ENCODE results near the gene UBAC2. TPM values are rescaled to one million over a fixed set of nuclear protein-coding genes. Genes with fewer than 3 reads are reported as not detected.

UBAC2 gene
- total RNA-seq, 2 donors from 2014 or later, result 74.2 to 75.3 TPM

- peak; percentile 23 for ATAC-seq
- peak; percentile 28 to 54 (median 38) for DNase-seq
- no peaks in the 10 kb centered on the region for H3K9me3 ChIP-seq (ENCODE audit: control insufficient read depth, low read length, poor library complexity, severe bottlenecking)
- Mint-ChIP-seq H3K4me3 (peak overlapping the region; percentile 99), H3K27ac (peak overlapping the region; percentile 98), H3K27me3 (no peaks in the 10 kb centered on the region), H3K4me1 (peaks cover 60% of the 10 kb centered on the region), H3K36me3 (ENCODE audit: low read depth) (peaks cover 22% of the 10 kb centered on the region)
Measured at GRCh38 chr13:99303863-99304521, 103.3 kb downstream of the UBAC2 start.

DNA sequence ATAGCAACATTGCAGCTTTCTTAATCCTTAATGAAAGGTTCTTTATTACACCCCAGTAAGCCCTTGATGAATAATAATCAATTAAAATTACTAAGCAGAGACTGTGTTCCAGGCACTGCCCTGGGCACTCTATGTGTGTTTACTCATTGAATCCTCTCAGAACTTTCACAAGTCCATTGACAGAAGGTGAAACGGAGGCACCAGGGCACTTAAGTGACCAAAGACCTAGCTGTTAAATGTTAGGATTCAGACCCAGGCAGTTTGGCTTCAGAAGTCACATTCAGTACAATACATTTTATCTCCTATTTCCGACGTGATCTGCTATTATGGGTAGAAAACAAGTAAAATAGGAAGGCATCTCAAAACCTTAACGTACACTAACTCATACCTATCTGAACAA is 103.9 kb downstream of the UBAC2 start:
- H3K9me3 ChIP-seq (ENCODE audit: control insufficient read depth, low read length, poor library complexity, severe bottlenecking), result no peaks in the 10 kb centered on the region
- DNase-seq (no peak), ATAC-seq (no peak)
- no peaks in the 10 kb centered on the region for H3K27me3 Mint-ChIP-seq
- H3K4me1 Mint-ChIP-seq, result peaks cover 59% of the 10 kb centered on the region
- H3K4me3 Mint-ChIP-seq, result peak overlapping the region; percentile 99
- H3K27ac Mint-ChIP-seq, result peak overlapping the region; percentile 98
- H3K36me3 Mint-ChIP-seq (ENCODE audit: low read depth), result peaks cover 22% of the 10 kb centered on the region

DNA sequence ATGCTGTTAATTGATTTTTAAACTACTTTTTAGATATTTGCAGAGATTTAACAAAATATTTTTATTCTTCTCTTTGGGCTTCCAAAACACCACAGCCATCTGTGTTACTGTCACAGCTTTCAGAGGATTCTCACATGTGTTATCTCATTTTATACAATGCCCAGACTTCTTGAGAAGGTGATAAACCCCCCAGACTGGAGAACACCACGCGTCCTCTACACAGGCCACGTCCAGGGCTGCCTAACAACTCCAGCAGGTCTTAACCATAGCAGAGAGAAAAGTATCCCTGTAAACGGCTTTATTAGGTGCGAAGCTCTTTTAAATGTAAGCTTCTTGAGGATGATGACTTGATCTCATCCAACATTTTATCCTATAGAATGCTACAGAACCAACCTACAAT is 104.5 kb downstream of the UBAC2 start:
- Mint-ChIP-seq H3K4me3 (peak overlapping the region; percentile 99), H3K27me3 (no peaks in the 10 kb centered on the region), H3K4me1 (peaks cover 58% of the 10 kb centered on the region), H3K36me3 (ENCODE audit: low read depth) (peaks cover 22% of the 10 kb centered on the region), H3K27ac (peak overlapping the region; percentile 98)
- DNase-seq (no peak), ATAC-seq (no peak)
- no peaks in the 10 kb centered on the region for H3K9me3 ChIP-seq (ENCODE audit: control insufficient read depth, low read length, poor library complexity, severe bottlenecking)

DNA sequence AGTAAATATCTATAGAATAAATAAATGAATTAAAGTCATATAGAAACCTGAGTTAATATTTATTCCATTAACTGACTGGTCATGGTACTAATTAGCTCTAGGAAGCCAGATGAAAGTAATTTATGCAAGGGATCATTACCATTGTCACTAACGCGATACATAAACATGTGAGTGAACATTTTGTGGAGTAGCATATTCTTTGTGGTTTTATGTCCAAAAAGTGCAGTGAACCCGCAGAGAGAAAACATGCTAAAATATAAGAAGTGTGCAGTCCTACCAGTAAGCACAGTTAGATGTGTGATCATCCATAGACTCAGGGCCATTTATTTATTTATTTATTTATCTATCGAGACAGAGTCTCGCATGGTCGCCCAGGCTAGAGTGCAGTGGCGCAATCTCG is 104.9 kb downstream of the UBAC2 start:
- no peak for ATAC-seq
- no peak for DNase-seq
- H3K9me3 ChIP-seq (ENCODE audit: control insufficient read depth, low read length, poor library complexity, severe bottlenecking), result no peaks in the 10 kb centered on the region
- H3K4me1 Mint-ChIP-seq, result peaks cover 57% of the 10 kb centered on the region
- no peaks in the 10 kb centered on the region for H3K27me3 Mint-ChIP-seq
- peaks cover 22% of the 10 kb centered on the region for H3K36me3 Mint-ChIP-seq (ENCODE audit: low read depth)
- peak overlapping the region; percentile 98 for H3K27ac Mint-ChIP-seq
- H3K4me3 Mint-ChIP-seq, result peak overlapping the region; percentile 99

DNA sequence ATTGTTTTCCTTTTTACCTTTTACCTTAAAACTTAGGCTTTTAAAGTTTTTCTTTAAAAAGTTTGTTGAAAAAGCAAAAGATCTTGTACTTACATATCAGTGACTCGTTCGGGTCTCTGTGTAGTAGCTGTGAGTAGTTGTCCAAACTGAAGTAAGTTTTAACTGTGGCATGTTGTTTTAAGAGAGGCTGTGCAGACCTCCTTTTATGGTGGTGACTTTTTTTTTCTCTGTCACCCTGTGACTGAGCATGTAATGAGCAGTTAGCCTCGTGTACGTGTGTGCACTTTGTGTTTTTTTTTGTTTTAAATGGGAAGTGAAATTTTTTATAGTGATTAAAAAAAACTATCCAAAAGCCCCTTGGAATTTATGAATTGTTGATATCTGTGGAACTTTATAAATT is 106.6 kb downstream of the UBAC2 start, which contains the start of gene GPR183:
Gene GPR183, minus strand, starts transcription at position 153 of the 400 bp plus-strand sequence. CDS start 11,254 bp downstream, outside the sequence.
- ATAC-seq (peak; percentile 77), DNase-seq (peak in 1 of 3 donors; percentile 25)
- H3K36me3 Mint-ChIP-seq (ENCODE audit: low read depth), result peaks cover 20% of the 10 kb centered on the region
- H3K4me3 Mint-ChIP-seq, result peak within 1 kb of the TSS; percentile 99
- H3K27me3 Mint-ChIP-seq, result no peaks in the 10 kb centered on the region
- no peaks in the 10 kb centered on the region for H3K9me3 ChIP-seq (ENCODE audit: control insufficient read depth, low read length, poor library complexity, severe bottlenecking)
- H3K4me1 Mint-ChIP-seq, result peaks cover 61% of the 10 kb centered on the region
- peak within 1 kb of the TSS; percentile 98 for H3K27ac Mint-ChIP-seq

- no peaks in the 10 kb centered on the region for H3K9me3 ChIP-seq (ENCODE audit: control insufficient read depth, low read length, poor library complexity, severe bottlenecking)
- Mint-ChIP-seq H3K27me3 (no peaks in the 10 kb centered on the region), H3K27ac (peak overlapping the region; percentile 98), H3K4me1 (peaks cover 61% of the 10 kb centered on the region), H3K36me3 (ENCODE audit: low read depth) (peaks cover 20% of the 10 kb centered on the region), H3K4me3 (peak overlapping the region; percentile 99)
- DNase-seq (no peak), ATAC-seq (peak; percentile 34)
Measured at GRCh38 chr13:99307648-99308339, 107.1 kb downstream of the UBAC2 start.

GRCh38 chr13:99308471-99309087 is 107.9 kb downstream of the UBAC2 start:
- DNase-seq (no peak), ATAC-seq (no peak)
- Mint-ChIP-seq H3K4me3 (peak overlapping the region; percentile 99), H3K4me1 (peaks cover 59% of the 10 kb centered on the region), H3K36me3 (ENCODE audit: low read depth) (peaks cover 19% of the 10 kb centered on the region), H3K27me3 (no peaks in the 10 kb centered on the region), H3K27ac (peak overlapping the region; percentile 98)
- no peaks in the 10 kb centered on the region for H3K9me3 ChIP-seq (ENCODE audit: control insufficient read depth, low read length, poor library complexity, severe bottlenecking)

DNA sequence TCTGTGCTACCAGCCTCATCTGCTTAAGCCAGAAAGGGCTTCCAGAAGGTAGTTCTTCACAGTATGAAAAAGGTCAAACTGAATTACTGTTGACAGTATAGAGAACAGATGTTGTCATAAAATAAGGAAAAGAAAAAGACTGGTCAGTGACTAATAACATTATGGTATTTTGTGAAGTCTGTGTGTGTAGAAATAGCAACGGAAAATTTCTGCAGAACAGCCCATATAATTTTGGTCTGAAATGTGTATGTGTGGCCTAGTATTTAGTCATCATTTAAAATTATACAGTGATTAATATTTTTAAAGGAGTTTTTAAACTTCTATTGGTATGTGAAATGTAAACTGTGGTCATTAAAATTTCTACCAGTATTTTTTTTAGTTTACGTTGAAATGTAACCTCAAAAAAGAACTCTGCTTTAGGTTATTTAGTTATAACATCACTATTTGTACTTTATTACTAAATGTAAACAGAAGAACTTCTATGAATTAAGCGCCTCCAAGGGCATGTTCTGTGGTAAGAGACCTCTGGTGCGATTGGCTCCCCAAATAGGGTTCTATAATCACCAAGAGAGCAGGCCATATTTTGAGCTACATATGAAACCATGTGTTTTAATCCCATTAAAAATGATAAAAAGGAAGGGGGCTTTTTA is 109.9 kb downstream of the UBAC2 start:
- H3K27ac Mint-ChIP-seq, result peak overlapping the region; percentile 98
- DNase-seq, result no peak
- peaks cover 58% of the 10 kb centered on the region for H3K4me1 Mint-ChIP-seq
- no peaks in the 10 kb centered on the region for H3K9me3 ChIP-seq (ENCODE audit: control insufficient read depth, low read length, poor library complexity, severe bottlenecking)
- no peaks in the 10 kb centered on the region for H3K27me3 Mint-ChIP-seq
- peaks cover 5% of the 10 kb centered on the region for H3K36me3 Mint-ChIP-seq (ENCODE audit: low read depth)
- H3K4me3 Mint-ChIP-seq, result peak overlapping the region; percentile 83
- ATAC-seq, result no peak

- Mint-ChIP-seq H3K4me3 (peak overlapping the region; percentile 83), H3K27ac (peak overlapping the region; percentile 98), H3K36me3 (ENCODE audit: low read depth) (peaks cover 3% of the 10 kb centered on the region), H3K4me1 (peaks cover 60% of the 10 kb centered on the region), H3K27me3 (no peaks in the 10 kb centered on the region)
- no peak for DNase-seq
- no peaks in the 10 kb centered on the region for H3K9me3 ChIP-seq (ENCODE audit: control insufficient read depth, low read length, poor library complexity, severe bottlenecking)
- no peak for ATAC-seq
Measured at GRCh38 chr13:99311137-99311536, 110.5 kb downstream of the UBAC2 start.

GRCh38 chr13:99311748-99312492 is 111.3 kb downstream of the UBAC2 start:
- Mint-ChIP-seq H3K27me3 (no peaks in the 10 kb centered on the region), H3K27ac (peak overlapping the region; percentile 98), H3K36me3 (ENCODE audit: low read depth) (no peaks in the 10 kb centered on the region), H3K4me1 (peaks cover 67% of the 10 kb centered on the region), H3K4me3 (peak overlapping the region; percentile 87)
- ATAC-seq (no peak), DNase-seq (no peak)
- no peaks in the 10 kb centered on the region for H3K9me3 ChIP-seq (ENCODE audit: control insufficient read depth, low read length, poor library complexity, severe bottlenecking)

- peak overlapping the region; percentile 87 for H3K4me3 Mint-ChIP-seq
- ATAC-seq, result no peak
- H3K4me1 Mint-ChIP-seq, result peaks cover 70% of the 10 kb centered on the region
- no peak for DNase-seq
- H3K27ac Mint-ChIP-seq, result peak overlapping the region; percentile 98
- H3K27me3 Mint-ChIP-seq, result no peaks in the 10 kb centered on the region
- no peaks in the 10 kb centered on the region for H3K9me3 ChIP-seq (ENCODE audit: control insufficient read depth, low read length, poor library complexity, severe bottlenecking)
- H3K36me3 Mint-ChIP-seq (ENCODE audit: low read depth), result no peaks in the 10 kb centered on the region
Measured at GRCh38 chr13:99312493-99312883, 111.8 kb downstream of the UBAC2 start.

GRCh38 chr13:99313501-99313900 is 112.8 kb downstream of the UBAC2 start:
- no peaks in the 10 kb centered on the region for H3K9me3 ChIP-seq (ENCODE audit: control insufficient read depth, low read length, poor library complexity, severe bottlenecking)
- ATAC-seq (no peak), DNase-seq (no peak)
- Mint-ChIP-seq H3K36me3 (ENCODE audit: low read depth) (no peaks in the 10 kb centered on the region), H3K27me3 (no peaks in the 10 kb centered on the region), H3K4me3 (peak overlapping the region; percentile 80), H3K4me1 (peaks cover 61% of the 10 kb centered on the region), H3K27ac (peak overlapping the region; percentile 98)
